MM.1S (cell line): ENCODE data around the gene EXOC3.

Source experiments
- CTCF ChIP-seq: fragments of 300-600 bp; sonication (generic); IDR thresholded peaks from 2 replicates; pipeline ENCODE4 v1.5.1; 2016; ENCODE audit warnings: antibody characterized with exemption, low read length, mixed read lengths
- EZH2 ChIP-seq: fragments of 300-600 bp; sonication (generic); optimal IDR thresholded peaks from 2 replicates; pipeline ENCODE3; 2017; ENCODE audit warnings: low read depth, mild to moderate bottlenecking, antibody characterized with exemption, low read length, mixed read lengths
- EZH2phosphoT487 ChIP-seq: fragments of 300-600 bp; sonication (generic); IDR thresholded peaks from 2 replicates; pipeline ENCODE4 v1.6.1; 2018; ENCODE audit warnings: antibody characterized with exemption, low read length

- TF ChIP-seq CTCF (no peak), EZH2 (no peak), EZH2phosphoT487 (no peak)
Measured at GRCh38 chr5:475704-476101, 32.7 kb downstream of the EXOC3 start.
